ENCODE measurements around the gene GID4.

GID4 gene

GRCh38 chr17:18099516-18099915, 60.3 kb downstream of the GID4 start:
- Histone ChIP-seq H3K4me3 (ENCODE audit: low read depth, low read length) (no peak overlapping the region), H3K4me2 (ENCODE audit: low read length) (no peak overlapping the region), H3K4ac (ENCODE audit: low read depth, low read length) (no peak overlapping the region), H3K79me2 (ENCODE audit: control insufficient read depth, insufficient read depth, low read length, poor library complexity) (no peaks in the 10 kb centered on the region), H2AK5ac (ENCODE audit: low read length) (no peak overlapping the region), H4K91ac (ENCODE audit: low read depth, low read length) (no peak overlapping the region), H2BK120ac (ENCODE audit: insufficient read depth, low read length, poor library complexity) (no peak overlapping the region), H3K4me1 (ENCODE audit: control insufficient read depth in 1 of 2, insufficient read depth in 2 of 2, low read length in 2 of 2) (no peaks in the 10 kb centered on the region), H4K12ac (ENCODE audit: low read depth, low read length) (no peak overlapping the region), H3K79me1 (ENCODE audit: low read length) (no peaks in the 10 kb centered on the region), H3K9me3 (ENCODE audit: insufficient read depth, low read depth, low read length) (no peaks in the 10 kb centered on the region), H3K9ac (ENCODE audit: low read length) (no peak overlapping the region), H3K23ac (ENCODE audit: low read length) (no peak overlapping the region), H2BK12ac (ENCODE audit: low read length) (no peak overlapping the region), H3K14ac (ENCODE audit: low read length) (no peak overlapping the region), H3K36me3 (ENCODE audit: control insufficient read depth in 1 of 2, insufficient read depth in 2 of 2, low read length in 2 of 2) (peaks cover 75 to 77% of the 10 kb centered on the region in 2 experiments), H3K27me3 (ENCODE audit: insufficient read depth, low read length) (no peaks in the 10 kb centered on the region), H4K8ac (ENCODE audit: low read depth, low read length) (no peak overlapping the region), H2BK5ac (ENCODE audit: low read depth, low read length, poor library complexity) (no peak overlapping the region), H2AFZ (ENCODE audit: insufficient read depth, low read length, poor library complexity) (no peak overlapping the region), H3K18ac (ENCODE audit: low read length) (no peak overlapping the region), H3K27ac (ENCODE audit: low read depth, low read length) (no peak overlapping the region)
- no CpG with 5 or more reads among the region's 14 CpGs for whole genome bisulfite sequencing (ENCODE audit: extremely low coverage, insufficient coverage, insufficient read length)
- no peak for DNase-seq

- DNase-seq: no peak
- Histone ChIP-seq H4K12ac (ENCODE audit: low read depth, low read length) (no peak overlapping the region), H2BK12ac (ENCODE audit: low read length) (no peak overlapping the region), H3K4me3 (ENCODE audit: low read depth, low read length) (no peak overlapping the region), H2AFZ (ENCODE audit: insufficient read depth, low read length, poor library complexity) (no peak overlapping the region), H3K36me3 (ENCODE audit: control insufficient read depth in 1 of 2, insufficient read depth in 2 of 2, low read length in 2 of 2) (peaks cover 83 to 86% of the 10 kb centered on the region in 2 experiments), H3K79me1 (ENCODE audit: low read length) (no peaks in the 10 kb centered on the region), H3K23ac (ENCODE audit: low read length) (no peak overlapping the region), H3K9ac (ENCODE audit: low read length) (no peak overlapping the region), H3K4me1 (ENCODE audit: control insufficient read depth in 1 of 2, insufficient read depth in 2 of 2, low read length in 2 of 2) (no peaks in the 10 kb centered on the region), H2BK5ac (ENCODE audit: low read depth, low read length, poor library complexity) (no peak overlapping the region), H4K8ac (ENCODE audit: low read depth, low read length) (no peak overlapping the region), H2BK120ac (ENCODE audit: insufficient read depth, low read length, poor library complexity) (no peak overlapping the region), H3K9me3 (ENCODE audit: insufficient read depth, low read depth, low read length) (no peaks in the 10 kb centered on the region), H3K79me2 (ENCODE audit: control insufficient read depth, insufficient read depth, low read length, poor library complexity) (no peaks in the 10 kb centered on the region), H3K18ac (ENCODE audit: low read length) (no peak overlapping the region), H3K14ac (ENCODE audit: low read length) (no peak overlapping the region), H2AK5ac (ENCODE audit: low read length) (no peak overlapping the region), H3K27me3 (ENCODE audit: insufficient read depth, low read length) (no peaks in the 10 kb centered on the region), H4K91ac (ENCODE audit: low read depth, low read length) (no peak overlapping the region), H3K4ac (ENCODE audit: low read depth, low read length) (no peak overlapping the region), H3K27ac (ENCODE audit: low read depth, low read length) (no peak overlapping the region), H3K4me2 (ENCODE audit: low read length) (no peak overlapping the region)
- no CpG with 5 or more reads among the region's 10 CpGs for WGBS (ENCODE audit: extremely low coverage, insufficient coverage, insufficient read length)
These were observed 61.4 kb downstream of the GID4 start for GRCh38 chr17:18100616-18101015.

- H2BK5ac ChIP-seq (ENCODE audit: low read depth, low read length, poor library complexity): no peak overlapping the region
- H2AFZ ChIP-seq (ENCODE audit: insufficient read depth, low read length, poor library complexity): no peak overlapping the region
- H4K91ac ChIP-seq (ENCODE audit: low read depth, low read length): no peak overlapping the region
- H3K4me3 ChIP-seq (ENCODE audit: low read depth, low read length): no peak overlapping the region
- H3K23ac ChIP-seq (ENCODE audit: low read length): no peak overlapping the region
- H3K9me3 ChIP-seq (ENCODE audit: insufficient read depth, low read depth, low read length): no peaks in the 10 kb centered on the region
- H2BK12ac ChIP-seq (ENCODE audit: low read length): no peak overlapping the region
- H3K27me3 ChIP-seq (ENCODE audit: insufficient read depth, low read length): no peaks in the 10 kb centered on the region
- no CpG with 5 or more reads among the region's 9 CpGs for WGBS (ENCODE audit: extremely low coverage, insufficient coverage, insufficient read length)
- no peak overlapping the region for H4K12ac ChIP-seq (ENCODE audit: low read depth, low read length)
- H3K4me2 ChIP-seq (ENCODE audit: low read length): no peak overlapping the region
- DNase-seq: no peak
- no peak overlapping the region for H3K9ac ChIP-seq (ENCODE audit: low read length)
- no peaks in the 10 kb centered on the region for H3K4me1 ChIP-seq (ENCODE audit: control insufficient read depth in 1 of 2, insufficient read depth in 2 of 2, low read length in 2 of 2)
- no peak overlapping the region for H3K18ac ChIP-seq (ENCODE audit: low read length)
- peaks cover 87 to 90% of the 10 kb centered on the region in 2 experiments for H3K36me3 ChIP-seq (ENCODE audit: control insufficient read depth in 1 of 2, insufficient read depth in 2 of 2, low read length in 2 of 2)
- H3K27ac ChIP-seq (ENCODE audit: low read depth, low read length): no peak overlapping the region
- no peak overlapping the region for H2AK5ac ChIP-seq (ENCODE audit: low read length)
- no peak overlapping the region for H3K4ac ChIP-seq (ENCODE audit: low read depth, low read length)
- no peak overlapping the region for H3K14ac ChIP-seq (ENCODE audit: low read length)
- no peaks in the 10 kb centered on the region for H3K79me2 ChIP-seq (ENCODE audit: control insufficient read depth, insufficient read depth, low read length, poor library complexity)
- no peaks in the 10 kb centered on the region for H3K79me1 ChIP-seq (ENCODE audit: low read length)
- no peak overlapping the region for H4K8ac ChIP-seq (ENCODE audit: low read depth, low read length)
- no peak overlapping the region for H2BK120ac ChIP-seq (ENCODE audit: insufficient read depth, low read length, poor library complexity)
These were observed 62.6 kb downstream of the GID4 start for GRCh38 chr17:18101828-18102227.

- no peak overlapping the region for H4K12ac ChIP-seq (ENCODE audit: low read depth, low read length)
- peaks cover 85 to 86% of the 10 kb centered on the region in 2 experiments for H3K36me3 ChIP-seq (ENCODE audit: control insufficient read depth in 1 of 2, insufficient read depth in 2 of 2, low read length in 2 of 2)
- H2BK120ac ChIP-seq (ENCODE audit: insufficient read depth, low read length, poor library complexity): no peak overlapping the region
- no peaks in the 10 kb centered on the region for H3K4me1 ChIP-seq (ENCODE audit: control insufficient read depth in 1 of 2, insufficient read depth in 2 of 2, low read length in 2 of 2)
- no peak overlapping the region for H2AK5ac ChIP-seq (ENCODE audit: low read length)
- H4K8ac ChIP-seq (ENCODE audit: low read depth, low read length): no peak overlapping the region
- no peak overlapping the region for H3K23ac ChIP-seq (ENCODE audit: low read length)
- H2AFZ ChIP-seq (ENCODE audit: insufficient read depth, low read length, poor library complexity): no peak overlapping the region
- no peaks in the 10 kb centered on the region for H3K79me2 ChIP-seq (ENCODE audit: control insufficient read depth, insufficient read depth, low read length, poor library complexity)
- no peaks in the 10 kb centered on the region for H3K79me1 ChIP-seq (ENCODE audit: low read length)
- H3K9me3 ChIP-seq (ENCODE audit: insufficient read depth, low read depth, low read length): peaks cover 2% of the 10 kb centered on the region
- no peak overlapping the region for H3K4ac ChIP-seq (ENCODE audit: low read depth, low read length)
- H3K9ac ChIP-seq (ENCODE audit: low read length): no peak overlapping the region
- no peak for DNase-seq
- H3K4me3 ChIP-seq (ENCODE audit: low read depth, low read length): no peak overlapping the region
- H4K91ac ChIP-seq (ENCODE audit: low read depth, low read length): no peak overlapping the region
- H3K27me3 ChIP-seq (ENCODE audit: insufficient read depth, low read length): no peaks in the 10 kb centered on the region
- H2BK12ac ChIP-seq (ENCODE audit: low read length): no peak overlapping the region
- H3K14ac ChIP-seq (ENCODE audit: low read length): no peak overlapping the region
- H3K18ac ChIP-seq (ENCODE audit: low read length): no peak overlapping the region
- no peak overlapping the region for H3K4me2 ChIP-seq (ENCODE audit: low read length)
- no peak overlapping the region for H2BK5ac ChIP-seq (ENCODE audit: low read depth, low read length, poor library complexity)
- H3K27ac ChIP-seq (ENCODE audit: low read depth, low read length): no peak overlapping the region
- no CpG with 5 or more reads among the region's 3 CpGs for WGBS (ENCODE audit: extremely low coverage, insufficient coverage, insufficient read length)
These were observed 63.4 kb downstream of the GID4 start for GRCh38 chr17:18102640-18103039.
